SK-N-SH treated with all-trans-retinoic acid at 6 μM for 48 hours (cell line): ENCODE measurements around the gene TMEM87B.
"Not testable (repeated sequence)": the region's sequence is repeated elsewhere in the genome, so short reads cannot be mapped to it uniquely, and the experiment has no call there.

Source experiments
- ATAC-seq: fragments of 200-7000 bp; cut with Tn5 transposase; 3 replicates; pipeline ENCODE4 v1.9.1; 2020; ENCODE audit warnings: mild to moderate bottlenecking, moderate library complexity
- ARNTL ChIP-seq: fragments of 450-650 bp; formaldehyde crosslinking; IDR thresholded peaks from 2 replicates; pipeline ENCODE4 v1.5.0; 2020; ENCODE audit warnings: low read depth, mild to moderate bottlenecking, moderate library complexity, borderline replicate concordance
- BACH2 ChIP-seq: fragments of 250-450 bp; sonication (Bioruptor Pico); IDR thresholded peaks from 2 replicates; pipeline ENCODE4 v1.9.0; 2021; ENCODE audit warnings: mild to moderate bottlenecking, borderline replicate concordance
- CREB5 ChIP-seq: fragments of 250-450 bp; sonication (Bioruptor Pico); IDR thresholded peaks from 2 replicates; pipeline ENCODE4 v1.5.1; 2020; ENCODE audit warnings: low read depth, mild to moderate bottlenecking, moderate library complexity
- CSDC2 ChIP-seq: fragments of 250-450 bp; sonication (Bioruptor Pico); IDR thresholded peaks from 2 replicates; pipeline ENCODE4 v1.5.0; 2020; ENCODE audit warnings: mild to moderate bottlenecking, moderate library complexity
- CSRNP3 ChIP-seq: fragments of 250-450 bp; sonication (Bioruptor Pico); IDR thresholded peaks from 2 replicates; pipeline ENCODE4 v1.5.1; 2021; ENCODE audit warnings: mild to moderate bottlenecking, moderate library complexity
- ESRRG ChIP-seq: fragments of 250-450 bp; sonication (Bioruptor Pico); IDR thresholded peaks from 2 replicates; pipeline ENCODE4 v1.6.1; 2021; ENCODE audit warnings: mild to moderate bottlenecking
- GLIS3 ChIP-seq: fragments of 250-450 bp; sonication (Bioruptor Pico); IDR thresholded peaks from 2 replicates; pipeline ENCODE4 v1.5.0; 2020; ENCODE audit warnings: mild to moderate bottlenecking, moderate library complexity
- ISL1 ChIP-seq: fragments of 250-450 bp; sonication (Bioruptor Pico); IDR thresholded peaks from 2 replicates; pipeline ENCODE4 v2.1.2; 2022; ENCODE audit warnings: mild to moderate bottlenecking, moderate library complexity
- PATZ1 ChIP-seq: fragments of 250-450 bp; sonication (Bioruptor Pico); IDR thresholded peaks from 2 replicates; pipeline ENCODE4 v1.8.0; 2020; ENCODE audit warnings: mild to moderate bottlenecking, moderate library complexity, borderline replicate concordance
- PPARA ChIP-seq: fragments of 250-450 bp; sonication (Bioruptor Pico); IDR thresholded peaks from 2 replicates; pipeline ENCODE4 v1.5.0; 2020; ENCODE audit warnings: mild to moderate bottlenecking, borderline replicate concordance
- RARB ChIP-seq: fragments of 250-450 bp; sonication (Bioruptor Pico); IDR thresholded peaks from 2 replicates; pipeline ENCODE4 v1.8.0; 2021; ENCODE audit warnings: mild to moderate bottlenecking, moderate library complexity
- TCF4 ChIP-seq: fragments of 250-450 bp; sonication (Bioruptor Pico); IDR thresholded peaks from 2 replicates; pipeline ENCODE4 v1.8.0; 2021; ENCODE audit warnings: mild to moderate bottlenecking, moderate library complexity, borderline replicate concordance
- TOX ChIP-seq: fragments of 250-450 bp; sonication (Bioruptor Pico); IDR thresholded peaks from 2 replicates; pipeline ENCODE4 v1.8.0; 2021; ENCODE audit warnings: mild to moderate bottlenecking, moderate library complexity, borderline replicate concordance
- ZC3H10 ChIP-seq: fragments of 250-450 bp; sonication (Bioruptor Pico); IDR thresholded peaks from 2 replicates; pipeline ENCODE4 v1.5.1; 2021; ENCODE audit warnings: mild to moderate bottlenecking, moderate library complexity
- ZFP3 ChIP-seq: fragments of 250-450 bp; sonication (Bioruptor Pico); IDR thresholded peaks from 2 replicates; pipeline ENCODE4 v1.5.0; 2020; ENCODE audit warnings: mild to moderate bottlenecking, moderate library complexity
- ZFP30 ChIP-seq: fragments of 450-650 bp; formaldehyde crosslinking; IDR thresholded peaks from 2 replicates; pipeline ENCODE4 v1.5.0; 2022; ENCODE audit warnings: mild to moderate bottlenecking, moderate library complexity
- ZNF565 ChIP-seq: fragments of 450-650 bp; formaldehyde crosslinking; conservative IDR thresholded peaks from 2 replicates; pipeline ENCODE4 v1.5.0; 2020; ENCODE audit warnings: low read depth, mild to moderate bottlenecking, moderate library complexity
- ZNF70 ChIP-seq: fragments of 450-650 bp; formaldehyde crosslinking; IDR thresholded peaks from 2 replicates; pipeline ENCODE4 v1.5.0; 2020; ENCODE audit warnings: mild to moderate bottlenecking, moderate library complexity

Gene TMEM87B

GRCh38 chr2:112032224-112032586 lies 22.9 kb upstream of the TMEM87B start:
- no peak for TF ChIP-seq CSRNP3 (CRISPR knock-in tag)
- TF ChIP-seq ZNF70 = no peak
- no peak for TF ChIP-seq ZNF565
- TF ChIP-seq TCF4 (CRISPR knock-in tag) = no peak
- TF ChIP-seq ESRRG (CRISPR knock-in tag) = no peak
- TF ChIP-seq ZFP3 (CRISPR knock-in tag) = no peak
- no peak for TF ChIP-seq ZFP30 (CRISPR knock-in tag)
- no peak; the same call in 2 of the 3 replicates for ATAC-seq

- peak; percentile 90 for ATAC-seq
- no peak for TF ChIP-seq GLIS3
- no peak for TF ChIP-seq RARB (CRISPR knock-in tag)
- no peak for TF ChIP-seq ZNF565
These were observed 22.2 kb upstream of the TMEM87B start for GRCh38 chr2:112032689-112033465.

GRCh38 chr2:112033600-112033999 lies 21.5 kb upstream of the TMEM87B start:
- no peak for TF ChIP-seq ZNF70
- no peak for TF ChIP-seq ZFP3 (CRISPR knock-in tag)
- TF ChIP-seq ESRRG (CRISPR knock-in tag) = no peak
- TF ChIP-seq CREB5 = no peak
- no peak for TF ChIP-seq ARNTL
- TF ChIP-seq GLIS3 = no peak
- no peak for TF ChIP-seq PATZ1 (CRISPR knock-in tag)
- no peak for TF ChIP-seq BACH2 (CRISPR knock-in tag)
- TF ChIP-seq, all 23 proteins: peak for 0
- peak; percentile 27; the same call in 1 of the 3 replicates for ATAC-seq

GRCh38 chr2:112034924-112035323 lies 20.1 kb upstream of the TMEM87B start:
- TF ChIP-seq GLIS3 = no peak
- TF ChIP-seq ESRRG (CRISPR knock-in tag) = no peak
- no peak for TF ChIP-seq CREB5
- TF ChIP-seq RARB (CRISPR knock-in tag) = no peak
- TF ChIP-seq PATZ1 (CRISPR knock-in tag) = no peak
- no peak for TF ChIP-seq TCF4 (CRISPR knock-in tag)
- TF ChIP-seq ZFP3 (CRISPR knock-in tag) = no peak
- no peak for TF ChIP-seq ZC3H10 (CRISPR knock-in tag)
- TF ChIP-seq TOX = no peak
- no peak for TF ChIP-seq PPARA (CRISPR knock-in tag)
- TF ChIP-seq ISL1 (CRISPR knock-in tag) = no peak
- no peak for ATAC-seq

GRCh38 chr2:112035786-112036185 lies 19.3 kb upstream of the TMEM87B start:
- TF ChIP-seq ZNF565 (no peak), TCF4 (CRISPR knock-in tag) (no peak), CSDC2 (no peak), ZC3H10 (CRISPR knock-in tag) (no peak), ESRRG (CRISPR knock-in tag) (no peak)
- no peak for ATAC-seq

- ATAC-seq = not testable (repeated sequence)
These were observed 15.5 kb upstream of the TMEM87B start for GRCh38 chr2:112039556-112039955.

- not testable (repeated sequence) for ATAC-seq
These were observed 15.0 kb upstream of the TMEM87B start for GRCh38 chr2:112040066-112040465.

GRCh38 chr2:112041460-112041859 lies 13.6 kb upstream of the TMEM87B start:
- ATAC-seq = not testable (repeated sequence)
